GM21723 (cell line): ENCODE results near the gene MAP3K21.

Source experiments
- ATAC-seq: cut with Tn5 transposase; IDR thresholded peaks from one replicate; pipeline ENCODE4 v1.9.1; 2021; ENCODE audit warnings: mild to moderate bottlenecking, moderate library complexity; ENCODE audit not compliant: unreplicated experiment

Gene MAP3K21

DNA sequence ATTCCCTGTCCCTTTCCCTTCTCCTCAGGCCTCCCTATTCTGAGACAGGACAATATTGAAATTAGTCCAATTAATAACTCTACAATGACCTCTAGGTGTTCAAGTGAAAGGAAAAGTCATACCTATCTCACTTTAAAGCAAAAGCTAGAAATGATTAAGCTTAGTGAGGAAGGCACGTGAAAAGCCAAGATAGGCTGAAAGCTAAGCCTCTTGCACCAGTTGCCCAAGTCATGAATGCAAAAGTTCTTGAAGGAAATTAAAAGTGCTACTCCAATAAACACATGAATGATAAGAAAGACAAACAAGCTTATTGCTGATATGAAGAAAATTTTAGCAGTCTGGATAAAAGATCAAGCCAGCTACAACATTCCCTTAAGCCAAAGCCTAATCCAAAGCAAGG lies 3.8 kb upstream of the MAP3K21 start:
- no peak for ATAC-seq

DNA sequence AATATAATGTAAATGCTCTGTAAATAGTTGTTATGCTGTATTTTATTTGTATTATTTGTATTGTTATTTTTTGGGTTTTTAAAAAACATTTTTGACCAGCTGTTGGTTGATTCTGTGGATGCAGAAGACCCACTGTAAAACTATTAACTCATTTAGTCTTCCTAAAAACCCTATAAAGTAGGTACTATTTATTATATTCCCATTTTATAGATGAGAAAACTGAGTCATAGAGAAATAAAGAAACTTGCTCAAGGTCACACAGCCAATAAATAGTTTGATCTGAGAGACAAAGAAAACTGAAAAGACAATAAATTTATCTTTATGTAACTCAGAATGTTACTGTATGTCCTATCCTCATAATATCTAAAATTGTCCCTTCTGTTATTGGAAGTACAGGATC lies 1.2 kb upstream of the MAP3K21 start:
- no peak for ATAC-seq

DNA sequence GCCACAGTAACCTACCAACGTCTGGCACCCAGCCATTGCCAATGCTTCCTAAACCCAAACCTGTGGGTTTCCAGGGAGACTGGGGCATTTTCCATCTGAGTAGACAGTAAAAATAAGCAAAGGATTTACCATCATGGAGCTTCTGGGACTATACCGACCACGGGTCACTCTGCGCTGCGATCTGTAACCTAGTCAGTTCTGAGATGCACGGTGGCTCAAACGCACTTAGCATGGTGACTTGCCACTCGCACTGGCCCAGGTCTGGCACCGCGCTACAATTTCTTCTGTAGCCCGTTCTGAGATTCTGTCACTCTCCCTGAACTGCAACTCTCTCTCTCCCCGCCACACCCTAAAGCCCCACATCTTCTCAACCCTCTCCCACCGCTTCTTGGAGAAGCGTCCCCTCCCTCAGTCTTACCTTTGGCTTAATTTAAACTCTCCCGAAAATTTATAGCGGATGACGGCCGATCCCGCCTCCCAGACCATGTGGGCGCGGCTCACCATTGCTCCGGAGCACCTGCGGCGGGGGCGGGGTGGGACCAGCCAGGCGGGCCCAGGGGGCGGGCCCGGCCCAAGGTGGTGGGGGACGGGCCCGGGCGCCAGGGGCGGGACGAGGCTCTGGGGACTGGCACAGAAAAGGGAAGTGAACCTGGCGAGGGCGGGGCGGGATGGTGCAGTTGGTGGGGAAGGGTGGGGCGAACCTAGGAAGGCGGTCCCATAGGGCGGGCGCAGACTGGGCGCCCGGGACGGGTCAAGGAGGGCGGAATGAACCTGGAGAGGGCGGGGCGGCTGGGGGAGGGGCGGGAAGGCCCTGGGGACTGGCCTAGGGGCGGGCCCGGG lies 493 bp upstream of the MAP3K21 start:
- peak; percentile 82 for ATAC-seq

DNA sequence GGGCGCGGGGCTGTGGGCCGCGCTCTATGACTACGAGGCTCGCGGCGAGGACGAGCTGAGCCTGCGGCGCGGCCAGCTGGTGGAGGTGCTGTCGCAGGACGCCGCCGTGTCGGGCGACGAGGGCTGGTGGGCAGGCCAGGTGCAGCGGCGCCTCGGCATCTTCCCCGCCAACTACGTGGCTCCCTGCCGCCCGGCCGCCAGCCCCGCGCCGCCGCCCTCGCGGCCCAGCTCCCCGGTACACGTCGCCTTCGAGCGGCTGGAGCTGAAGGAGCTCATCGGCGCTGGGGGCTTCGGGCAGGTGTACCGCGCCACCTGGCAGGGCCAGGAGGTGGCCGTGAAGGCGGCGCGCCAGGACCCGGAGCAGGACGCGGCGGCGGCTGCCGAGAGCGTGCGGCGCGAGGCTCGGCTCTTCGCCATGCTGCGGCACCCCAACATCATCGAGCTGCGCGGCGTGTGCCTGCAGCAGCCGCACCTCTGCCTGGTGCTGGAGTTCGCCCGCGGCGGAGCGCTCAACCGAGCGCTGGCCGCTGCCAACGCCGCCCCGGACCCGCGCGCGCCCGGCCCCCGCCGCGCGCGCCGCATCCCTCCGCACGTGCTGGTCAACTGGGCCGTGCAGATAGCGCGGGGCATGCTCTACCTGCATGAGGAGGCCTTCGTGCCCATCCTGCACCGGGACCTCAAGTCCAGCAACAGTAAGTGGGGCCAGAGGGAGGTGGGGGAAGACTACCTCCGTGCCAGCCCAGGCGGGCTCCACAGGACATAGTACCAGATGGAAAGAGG lies 808 bp downstream of the MAP3K21 start:
- ATAC-seq, result peak; percentile 36

DNA sequence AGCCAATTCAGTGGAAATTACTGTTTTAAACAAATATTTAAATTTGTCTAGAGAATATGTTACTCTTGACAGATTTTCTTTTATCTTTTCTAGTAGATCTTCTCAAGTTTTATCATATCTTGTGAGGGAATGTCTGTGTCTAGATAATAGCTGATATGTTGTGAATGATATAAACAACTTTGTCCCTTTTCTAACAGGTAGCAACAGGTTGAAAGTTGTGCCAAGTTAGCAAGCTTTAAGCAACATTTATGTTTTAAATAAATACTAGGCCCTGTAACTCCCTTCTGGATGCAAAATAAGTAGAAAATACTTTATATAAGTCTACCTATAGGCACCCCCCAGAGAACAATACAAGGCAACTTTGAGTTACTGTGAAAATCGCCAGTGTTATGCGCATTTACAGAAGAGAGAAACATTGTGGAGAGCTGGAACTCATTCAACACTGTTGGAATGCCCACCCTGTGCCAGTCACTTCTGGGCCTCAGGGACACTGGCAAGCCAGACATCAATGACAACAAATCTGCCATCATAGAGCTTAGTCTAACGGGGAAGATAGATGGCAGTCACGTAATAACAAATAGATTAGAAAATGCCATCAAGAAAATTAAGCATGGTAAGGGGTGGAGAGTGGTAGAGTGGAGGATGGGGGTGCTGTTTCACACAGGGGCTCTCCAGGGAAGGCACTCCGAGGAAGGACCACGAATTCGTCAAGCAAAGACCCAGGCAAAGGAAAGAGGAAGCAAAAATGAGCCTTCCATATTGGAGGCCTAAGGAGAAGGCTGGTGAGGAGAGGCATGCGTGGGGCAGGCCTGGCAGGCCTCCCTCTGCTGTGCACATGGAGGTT lies 4.4 kb downstream of the MAP3K21 start:
- no peak for ATAC-seq

DNA sequence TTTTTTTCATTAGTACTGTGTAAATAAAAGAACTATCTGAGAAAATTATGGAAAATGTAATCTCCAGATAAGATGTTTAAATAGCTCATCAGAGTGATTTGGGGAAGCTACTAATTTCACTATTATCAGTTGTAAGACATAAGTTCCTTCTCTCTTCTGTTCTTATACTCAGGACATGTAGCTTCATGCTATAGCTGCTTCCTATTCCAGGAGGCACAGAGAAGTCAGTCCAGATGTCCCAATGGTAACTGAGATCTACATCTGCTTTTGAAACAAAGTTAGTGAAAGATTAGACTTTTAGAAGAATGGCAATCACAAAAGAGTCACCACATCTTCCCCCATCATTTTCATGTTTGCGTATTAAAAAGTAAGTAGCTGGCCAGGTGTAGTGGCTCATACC lies 5.6 kb downstream of the MAP3K21 start:
- ATAC-seq, result no peak

DNA sequence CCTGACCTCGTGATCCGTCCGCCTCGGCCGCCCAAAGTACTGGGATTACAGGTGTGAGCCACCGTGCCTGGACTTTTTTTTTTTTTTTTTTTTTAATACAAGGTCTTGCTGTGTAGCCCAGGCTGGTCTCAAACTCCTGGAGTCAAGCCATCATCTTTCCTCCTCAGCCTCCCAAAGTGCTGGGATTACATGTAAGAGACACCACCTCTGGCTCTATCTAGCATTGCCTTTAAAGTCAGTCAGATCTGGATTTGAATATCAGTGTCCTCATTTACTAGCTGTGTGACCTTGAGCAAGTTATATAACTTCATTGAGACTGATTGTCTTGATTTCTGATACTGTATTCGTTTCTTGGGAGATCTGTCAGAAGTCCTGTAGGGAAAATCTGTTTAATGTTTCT lies 6.6 kb downstream of the MAP3K21 start:
- no peak for ATAC-seq

DNA sequence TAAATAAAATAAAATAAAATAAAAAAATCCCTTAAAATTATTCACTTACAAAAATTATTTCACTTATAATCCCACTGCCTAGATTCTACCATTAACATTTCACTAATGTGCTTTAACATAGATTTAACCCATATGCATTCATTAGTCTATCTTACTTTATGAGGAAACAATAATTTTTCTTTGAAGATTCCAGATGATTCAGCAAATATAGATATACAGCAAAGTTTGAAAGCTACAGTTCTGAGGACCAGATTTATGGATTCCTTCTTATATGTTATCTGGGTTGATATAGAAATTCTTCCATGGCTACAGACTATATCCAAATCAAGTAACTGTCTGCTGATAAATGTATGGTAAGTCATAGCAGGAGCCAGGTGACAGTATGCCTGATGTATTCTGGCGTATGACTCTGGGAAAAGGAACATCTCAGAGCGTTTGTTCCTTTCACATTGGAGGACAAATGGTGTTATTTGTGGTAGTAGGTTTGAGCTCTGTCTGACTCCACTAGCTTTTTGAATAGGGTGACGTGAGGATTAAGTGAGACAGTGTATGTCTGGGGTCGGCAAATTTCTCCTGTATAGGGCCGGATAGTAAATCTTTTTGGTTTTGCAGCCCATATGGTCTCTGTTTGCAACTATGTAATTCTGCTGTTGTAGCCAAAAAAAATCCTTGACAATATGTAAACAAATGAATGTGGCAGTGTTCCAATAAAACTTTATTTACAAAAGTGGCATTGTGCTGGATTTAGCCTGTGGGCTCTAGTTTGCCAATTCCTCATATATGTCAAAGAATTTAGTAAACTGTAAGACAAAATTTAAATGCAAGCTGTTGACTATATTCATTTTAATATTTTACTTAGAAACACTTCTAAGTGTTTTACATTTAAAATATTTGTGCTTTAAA lies 9.3 kb downstream of the MAP3K21 start:
- ATAC-seq, result no peak

DNA sequence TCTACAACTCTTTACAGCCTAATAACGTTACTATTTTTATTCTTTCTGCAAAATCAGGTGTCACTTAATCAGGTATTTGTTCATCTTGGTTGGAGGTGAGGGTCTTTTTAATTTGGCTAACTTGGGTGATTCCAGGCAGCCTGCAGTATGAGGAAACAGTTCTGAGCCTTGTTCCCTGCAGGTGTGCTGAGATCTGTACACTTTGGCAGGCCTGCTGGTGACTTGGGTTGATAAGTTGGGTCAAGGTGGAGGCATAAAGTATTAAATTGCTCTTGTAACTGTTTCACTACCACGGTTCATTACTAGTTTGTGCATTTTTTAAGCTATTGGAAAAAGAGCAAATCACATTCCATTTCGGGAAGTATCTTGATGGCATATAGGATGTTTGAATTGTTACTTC lies 10.0 kb downstream of the MAP3K21 start:
- no peak for ATAC-seq

DNA sequence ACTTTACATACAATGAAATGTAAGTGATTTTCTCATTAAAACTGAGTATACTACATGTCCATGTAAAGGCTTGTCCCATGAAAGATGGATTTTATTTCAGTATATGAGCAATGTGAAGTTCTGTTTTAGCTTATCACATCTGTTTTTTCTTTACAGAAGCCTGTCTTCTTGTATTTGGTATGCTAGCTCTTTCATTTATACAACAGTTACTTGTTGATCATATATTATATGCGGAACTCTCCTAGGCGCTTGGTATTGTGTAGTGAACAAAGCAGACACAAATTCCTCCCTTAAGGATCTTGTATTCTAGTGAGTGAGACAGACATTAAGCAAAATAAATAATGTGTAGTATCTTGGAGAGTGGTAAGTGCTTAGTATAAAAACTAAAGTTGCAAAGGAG lies 10.6 kb downstream of the MAP3K21 start:
- no peak for ATAC-seq

DNA sequence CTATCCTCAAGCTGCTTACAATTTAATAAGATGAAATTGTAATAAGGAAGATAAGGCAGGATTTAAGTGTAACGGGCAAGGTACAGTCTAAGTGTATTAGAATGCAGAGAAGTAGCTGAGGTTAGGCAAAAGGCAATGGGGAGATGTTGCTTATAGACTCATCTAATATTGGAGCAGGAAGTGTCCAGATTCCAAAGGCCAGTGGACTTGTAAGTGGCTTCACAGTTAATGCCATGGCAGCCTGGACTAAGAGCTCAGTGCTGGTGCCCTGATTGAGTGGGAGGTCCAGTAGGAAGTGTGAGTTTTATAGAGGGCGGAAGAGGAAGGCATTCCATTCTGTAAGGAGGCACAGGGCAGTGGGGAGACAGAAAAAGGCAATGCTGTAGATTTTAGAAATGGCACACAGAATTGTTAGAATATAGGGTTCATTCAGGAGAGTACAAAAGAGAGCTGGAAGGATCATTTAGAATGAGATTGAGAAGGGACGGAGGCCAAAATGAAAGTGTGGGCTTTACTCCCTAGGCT lies 12.6 kb downstream of the MAP3K21 start:
- no peak for ATAC-seq

DNA sequence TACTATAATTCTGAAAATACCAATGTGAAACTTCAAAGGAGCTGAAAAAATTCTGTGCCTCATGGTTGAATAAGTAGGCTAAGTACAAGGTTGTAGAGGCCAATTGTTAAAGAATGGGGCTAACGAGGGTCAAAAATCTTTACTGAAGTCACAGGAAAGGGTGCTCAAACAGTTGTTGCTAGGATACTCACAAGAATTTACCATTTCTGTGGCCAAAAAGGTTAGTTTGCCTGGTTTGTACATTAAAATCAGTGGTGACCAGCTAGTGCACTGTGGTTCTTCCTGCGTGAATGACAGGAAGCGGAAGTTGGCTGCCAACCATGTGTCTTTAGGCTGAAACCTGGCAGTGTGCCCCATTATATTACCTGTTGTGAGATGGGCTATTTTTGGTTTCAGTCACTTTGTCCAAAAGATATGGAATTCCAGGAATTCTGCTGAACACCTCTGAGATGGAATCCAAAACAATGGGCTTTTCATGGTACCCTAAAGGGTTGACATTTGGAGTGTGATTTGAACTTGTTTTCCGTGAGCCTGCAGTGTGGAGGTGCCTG lies 13.5 kb downstream of the MAP3K21 start:
- no peak for ATAC-seq

DNA sequence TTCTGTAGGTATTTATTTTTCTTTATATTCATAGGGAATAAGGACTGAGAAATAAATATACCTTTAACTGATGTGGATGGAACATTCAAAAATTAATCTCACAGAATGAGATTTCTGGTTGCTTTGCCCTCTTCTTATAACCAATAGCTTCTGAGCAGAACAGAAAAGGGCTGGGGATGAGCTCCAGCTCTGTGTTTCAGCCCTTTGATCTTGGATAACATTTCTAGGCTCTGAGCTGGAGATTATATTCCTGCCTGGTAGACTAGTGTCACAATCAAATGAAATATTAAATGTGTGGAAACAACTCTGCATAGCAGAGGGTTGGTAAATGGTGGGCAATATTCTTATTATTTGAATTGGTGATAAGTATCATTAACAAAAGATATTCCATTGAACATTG lies 14.6 kb downstream of the MAP3K21 start:
- ATAC-seq, result no peak

DNA sequence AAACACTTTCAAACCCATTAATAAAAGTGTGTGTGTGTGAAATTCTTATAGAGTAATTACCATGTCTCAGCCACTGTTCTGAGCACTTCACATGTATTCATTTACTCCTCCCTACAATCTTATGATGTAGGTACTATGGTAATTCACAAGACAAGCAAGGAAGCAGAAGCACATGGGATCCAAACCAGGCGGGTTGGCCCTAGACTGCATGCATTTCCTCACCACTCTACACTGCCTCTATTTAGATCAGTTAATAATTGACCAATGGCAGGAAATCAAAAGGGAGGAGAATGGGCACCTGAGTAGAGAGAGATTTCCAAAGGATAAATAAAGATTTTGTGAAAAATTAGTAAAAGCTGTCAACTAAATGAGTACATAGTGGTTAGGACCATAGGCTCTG lies 15.7 kb downstream of the MAP3K21 start:
- no peak for ATAC-seq

DNA sequence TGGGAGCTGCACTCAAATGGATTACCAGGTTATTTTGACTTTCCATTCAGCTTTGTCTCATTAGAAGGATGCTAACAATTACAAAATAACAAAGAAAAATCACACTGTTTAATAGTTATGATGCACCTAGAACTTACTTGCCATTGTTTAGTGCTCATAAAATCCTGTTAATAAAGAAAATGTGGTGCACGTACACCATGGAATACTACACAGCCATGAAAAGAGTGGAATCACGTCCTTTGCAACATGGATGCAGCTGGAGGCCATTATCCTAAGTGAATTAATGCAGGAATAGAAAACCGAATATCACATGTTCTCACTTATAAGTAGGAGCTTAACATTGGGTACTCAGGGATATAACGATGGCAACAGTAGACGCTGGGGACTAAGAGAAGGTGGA lies 19.8 kb downstream of the MAP3K21 start:
- ATAC-seq, result no peak

DNA sequence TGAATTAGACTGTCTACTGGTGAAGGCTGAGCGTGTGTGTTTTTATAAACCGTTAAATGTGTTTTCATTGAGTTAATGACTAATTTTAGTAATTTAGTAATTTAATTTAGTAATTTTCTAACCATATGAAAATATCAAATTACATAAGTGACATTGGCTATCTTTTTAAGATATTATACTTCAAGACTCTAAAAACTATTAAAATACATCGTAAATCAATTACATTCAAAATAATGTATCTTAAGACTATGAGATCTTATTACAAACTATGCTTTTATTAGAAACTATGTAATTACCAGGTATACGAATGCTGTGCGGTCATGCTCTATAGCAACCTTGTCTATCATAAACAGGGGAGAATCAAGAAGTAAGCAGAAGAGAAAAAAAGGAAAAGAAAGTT lies 21.6 kb downstream of the MAP3K21 start:
- ATAC-seq, result no peak

DNA sequence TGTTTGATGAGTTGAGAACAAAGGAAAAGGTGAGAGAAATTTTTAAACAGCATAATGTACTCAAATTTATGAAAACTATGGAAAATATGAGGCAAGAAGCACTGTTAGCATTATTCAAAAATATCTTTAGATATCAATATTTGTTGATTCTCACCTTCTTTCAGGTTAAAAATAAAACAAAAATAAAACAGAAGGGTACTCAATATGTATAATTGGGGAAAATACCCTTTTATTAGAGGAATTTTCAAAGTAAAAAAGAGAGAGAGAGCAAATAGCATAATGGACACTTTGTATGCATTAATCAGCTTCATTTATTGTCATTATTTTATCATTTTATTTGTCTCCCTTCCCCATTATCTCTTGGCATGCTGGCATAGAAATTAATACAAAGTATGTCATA lies 27.5 kb downstream of the MAP3K21 start:
- no peak for ATAC-seq

DNA sequence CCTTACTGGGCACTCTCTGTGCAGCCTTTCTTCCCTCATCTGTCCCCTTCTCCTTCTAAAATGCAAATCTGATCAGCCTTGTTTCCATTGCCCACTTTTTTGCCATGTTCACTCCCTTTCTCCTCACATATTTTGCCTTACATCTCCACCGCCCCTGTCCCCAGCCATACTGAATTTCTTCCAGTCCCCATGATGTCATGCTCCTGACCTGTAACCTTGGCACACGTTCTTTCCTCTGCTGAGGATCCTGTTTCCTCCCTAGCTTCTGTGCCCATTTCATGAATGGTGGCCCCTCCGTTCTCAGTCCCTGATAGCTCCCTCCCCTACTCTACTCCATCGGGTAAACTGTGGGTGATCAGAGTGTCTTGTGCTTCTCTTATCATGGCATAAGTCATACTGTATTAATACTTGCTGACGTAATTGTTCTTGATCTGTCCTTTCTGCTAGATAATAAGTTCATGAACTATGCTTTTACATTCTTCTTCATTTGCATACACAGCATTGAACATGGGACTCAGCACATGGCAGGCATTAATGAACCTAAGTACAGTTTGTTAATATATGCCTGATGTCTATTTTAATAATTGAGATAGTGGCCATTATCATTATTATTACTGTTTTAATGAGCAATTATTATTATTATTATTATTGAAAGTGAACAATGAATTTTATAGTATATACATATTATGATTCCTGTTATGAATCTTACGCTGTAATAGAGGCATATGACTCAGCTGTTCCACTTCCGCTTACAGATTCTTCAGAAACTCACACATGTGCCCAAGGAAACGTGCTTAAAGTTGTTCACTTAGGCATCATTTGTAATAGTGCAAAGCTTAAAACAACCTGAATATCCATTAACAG lies 28.5 kb downstream of the MAP3K21 start:
- peak; percentile 76 for ATAC-seq

DNA sequence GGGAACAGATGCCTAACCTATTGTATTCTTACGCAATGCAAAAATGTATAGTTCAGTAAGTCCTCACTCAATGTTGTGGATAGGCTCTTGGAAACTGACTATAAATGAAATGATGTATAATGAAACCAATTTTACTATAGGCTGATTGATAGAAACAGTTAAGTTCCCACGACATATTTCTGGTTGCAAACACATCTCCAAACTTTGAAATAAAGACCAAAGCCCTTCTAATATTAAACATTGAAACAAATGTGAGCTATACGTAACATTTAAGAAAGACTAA lies 29.1 kb downstream of the MAP3K21 start:
- ATAC-seq, result peak; percentile 33
